GM19324 (cell line): Measurements from ENCODE around the gene CPVL.

Source experiments
- ATAC-seq: cut with Tn5 transposase; IDR thresholded peaks from one replicate; pipeline ENCODE4 v1.9.1; 2021; ENCODE audit warnings: mild to moderate bottlenecking, moderate library complexity; ENCODE audit not compliant: unreplicated experiment, low FRiP score

CPVL gene

DNA sequence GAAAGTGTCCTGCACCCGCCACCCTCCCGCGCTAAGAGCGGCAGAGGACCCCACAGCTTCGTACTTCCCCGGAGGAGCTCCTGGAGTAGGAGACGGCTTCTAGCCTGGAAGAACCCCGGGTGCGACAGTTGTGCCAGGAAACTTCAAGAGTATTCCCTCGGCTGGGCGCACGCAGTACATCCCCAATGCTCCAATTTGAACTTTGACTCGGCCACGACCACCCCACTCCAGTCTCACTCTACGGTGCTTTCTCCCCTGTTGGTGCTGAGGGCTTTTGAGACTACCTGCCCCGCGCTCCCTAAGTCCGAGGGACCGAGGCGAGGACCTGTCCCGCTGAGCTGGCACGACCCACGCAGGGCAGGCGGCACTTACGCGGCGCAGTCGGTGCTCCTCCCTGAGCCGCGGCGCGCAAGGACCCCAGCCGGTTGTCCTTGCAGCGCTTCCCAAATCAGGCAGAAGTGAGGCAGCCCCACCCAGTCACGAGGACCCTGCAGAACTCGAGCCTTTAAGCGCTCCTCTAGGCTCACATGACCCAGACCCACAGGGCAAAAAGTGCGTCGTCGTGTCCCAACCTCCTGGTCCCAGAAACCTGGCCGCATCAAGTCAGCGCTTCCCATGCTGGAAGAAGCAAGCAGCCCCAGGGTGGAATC is at the start of gene CPVL:
Gene CPVL, minus strand, starts transcription at position 481 of the 650 bp plus-strand sequence. CDS start 25,476 bp downstream, outside the sequence.
- ATAC-seq, result no peak

DNA sequence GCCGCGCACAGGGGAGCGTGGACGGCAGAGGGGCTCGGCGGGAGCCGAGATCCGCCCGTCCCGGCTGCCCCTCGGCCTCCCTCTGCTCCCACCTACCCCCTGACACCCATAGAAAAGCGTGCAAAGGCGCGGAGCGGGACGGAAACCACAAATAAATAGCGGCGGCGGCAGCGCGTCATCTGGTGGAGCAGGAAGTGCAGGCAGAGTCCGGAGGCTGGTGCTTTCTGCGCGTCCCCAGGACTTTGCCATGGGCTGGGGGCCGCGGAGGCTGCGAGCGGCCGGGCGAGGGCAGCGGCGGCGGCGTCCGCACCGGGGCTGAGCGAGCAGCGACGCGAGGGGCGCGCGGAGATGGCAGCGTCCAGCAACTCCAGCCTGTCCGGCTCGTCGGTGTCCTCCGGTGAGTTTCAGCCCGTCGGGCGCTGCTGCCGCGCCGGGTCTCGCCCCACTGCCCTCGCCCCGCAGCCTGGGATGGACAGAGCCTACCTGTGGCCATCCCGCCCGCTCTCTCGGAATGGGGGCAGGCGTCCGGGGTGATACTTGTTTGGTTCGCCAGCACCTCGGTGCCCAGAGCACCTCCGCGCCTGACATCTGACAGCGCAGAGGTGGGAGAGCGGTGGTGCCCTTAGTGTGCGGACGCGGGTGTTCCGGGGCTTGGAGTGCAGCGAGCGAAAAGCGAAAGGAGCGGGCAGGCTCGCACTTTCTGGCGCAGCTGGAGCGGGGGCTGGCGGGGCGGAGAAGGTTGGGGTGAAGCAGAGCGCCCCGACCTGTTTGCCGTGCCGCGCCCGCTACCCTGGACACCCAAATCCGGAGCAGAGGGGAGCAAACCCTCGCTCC is 48.5 kb upstream of the CPVL start, which contains the start of gene CHN2:
Gene CHN2, plus strand, starts transcription at position 182 of the 834 bp plus-strand sequence.
- ATAC-seq, result no peak

DNA sequence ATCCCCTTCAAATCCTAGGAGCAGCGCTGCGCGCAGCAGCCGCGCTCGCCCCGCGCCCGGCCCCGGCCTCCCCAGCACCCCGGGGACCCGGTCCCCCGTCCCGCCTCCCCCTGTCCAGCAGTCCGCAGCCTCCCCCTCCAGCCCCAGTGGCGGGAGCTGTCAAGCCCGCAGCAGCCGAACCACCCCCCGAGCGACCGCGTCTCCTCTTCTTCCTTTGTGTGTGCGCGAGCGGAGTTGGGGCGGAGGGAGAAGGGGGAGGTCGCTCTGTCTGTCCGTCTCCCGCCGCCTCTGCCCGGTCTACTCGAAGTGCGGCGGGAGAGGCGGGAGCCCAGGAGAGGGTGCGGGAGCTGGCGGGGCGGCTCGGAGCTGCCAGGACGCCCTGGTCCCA is 47.9 kb upstream of the CPVL start:
- ATAC-seq, result no peak

DNA sequence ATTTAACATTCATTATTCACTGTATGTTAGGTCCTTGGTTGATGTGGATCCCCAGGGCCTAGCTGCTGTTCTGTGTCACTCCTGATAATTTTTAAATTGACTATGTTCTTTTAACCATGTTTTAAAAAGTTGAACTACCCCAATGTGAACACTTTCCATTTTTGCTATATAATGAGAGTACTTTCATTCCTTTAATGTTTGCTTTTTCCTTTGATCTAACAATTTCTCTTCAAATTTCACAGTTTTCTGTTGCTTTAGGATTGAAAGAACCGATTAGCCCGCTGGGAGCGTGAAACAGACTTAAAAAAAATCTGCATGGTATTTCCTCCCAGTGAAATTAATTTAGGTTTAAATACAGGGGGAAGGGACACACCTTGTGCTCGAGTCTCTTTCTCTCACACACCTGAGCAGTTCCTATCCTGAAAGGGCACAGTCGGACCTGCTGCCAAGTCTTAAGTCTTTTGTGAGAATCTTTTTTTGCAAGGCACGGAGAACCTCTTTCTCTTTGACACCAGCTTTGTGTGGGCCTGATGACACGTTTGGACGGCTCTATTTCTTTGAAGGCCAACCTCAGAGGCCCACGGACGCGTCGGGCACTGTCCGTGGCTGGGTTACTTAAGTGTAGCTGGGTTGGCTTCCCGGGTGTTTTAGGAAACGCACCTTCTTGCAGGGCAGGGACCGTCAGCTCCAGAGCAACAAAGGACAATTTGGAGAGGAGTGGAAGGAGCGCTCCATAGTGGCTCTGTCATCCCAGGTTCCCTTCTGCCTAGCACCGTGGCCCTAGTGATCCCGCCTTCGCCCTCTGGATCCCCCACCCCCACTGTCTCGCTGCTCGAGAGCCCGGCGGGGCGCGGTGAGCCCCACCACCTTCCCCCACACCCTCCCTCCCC is 47.2 kb upstream of the CPVL start:
- no peak for ATAC-seq

DNA sequence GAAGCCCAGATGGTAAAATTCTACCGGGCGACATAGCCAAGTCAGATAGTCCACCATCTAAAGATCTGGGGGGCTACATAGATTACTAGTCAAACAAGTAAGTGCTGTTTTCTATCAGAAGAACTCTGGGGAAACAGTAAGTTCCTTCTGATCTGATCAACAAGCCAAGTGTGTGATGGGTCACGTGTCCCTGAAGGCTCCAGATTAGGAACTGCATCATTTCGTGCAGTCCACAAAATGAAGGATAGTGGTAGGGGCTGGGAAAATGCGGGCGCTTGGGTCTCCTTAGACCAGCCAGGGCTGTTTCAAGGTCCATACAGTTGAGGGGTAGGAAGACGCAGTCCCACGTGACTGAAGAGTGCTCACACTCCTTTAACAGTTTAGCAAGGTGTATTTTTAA is 46.5 kb upstream of the CPVL start:
- ATAC-seq, result no peak

DNA sequence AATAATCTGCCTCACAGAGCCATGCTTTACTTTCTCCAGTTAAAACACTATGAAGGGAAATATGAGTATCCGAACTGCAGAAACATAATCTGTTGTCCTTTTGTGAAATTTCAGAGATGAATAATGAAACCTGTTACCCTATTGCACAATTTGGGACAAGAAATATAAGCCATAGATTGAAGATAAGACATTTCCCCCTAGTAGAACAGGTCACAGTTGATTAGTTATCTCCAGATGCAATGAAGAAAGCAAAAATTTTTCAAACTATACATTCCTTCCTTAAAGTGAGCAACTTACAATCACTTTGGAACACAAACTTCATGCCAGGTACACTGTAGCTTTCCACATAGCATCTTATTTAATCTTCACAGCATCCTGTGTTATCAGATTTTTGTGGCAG is 46.0 kb upstream of the CPVL start:
- ATAC-seq, result no peak

DNA sequence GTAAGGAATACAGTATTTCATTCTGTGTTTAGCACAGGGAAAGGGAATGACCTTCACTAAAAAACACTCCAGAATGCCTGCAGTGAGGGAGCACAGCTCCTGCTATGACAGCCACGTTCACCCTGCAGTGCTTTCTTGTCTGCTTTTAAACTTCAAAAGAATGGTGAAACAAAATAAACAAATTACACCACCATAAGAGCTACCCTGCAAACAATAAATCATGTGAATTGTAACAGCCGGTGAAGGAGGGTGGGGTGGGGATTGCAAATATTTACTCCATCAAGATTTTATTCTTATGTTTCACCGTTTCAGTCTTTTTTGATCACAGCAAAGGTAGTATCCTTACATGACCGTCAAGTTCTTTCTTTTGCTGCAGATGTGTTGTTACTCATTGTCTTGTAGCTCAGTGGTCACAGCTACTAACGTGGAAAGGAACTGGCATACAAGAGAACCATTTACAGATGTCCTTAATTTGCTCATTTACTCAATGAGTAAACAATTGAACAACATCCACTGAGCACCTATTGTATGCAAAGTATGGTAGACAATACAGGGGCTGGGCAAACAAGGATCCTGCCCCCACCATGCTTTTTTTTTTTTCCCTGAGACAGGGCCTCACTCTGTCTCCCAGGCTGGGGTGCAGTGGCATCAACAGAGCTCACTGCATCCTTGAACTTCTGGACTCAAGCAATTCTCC is 44.2 kb upstream of the CPVL start:
- ATAC-seq, result no peak

DNA sequence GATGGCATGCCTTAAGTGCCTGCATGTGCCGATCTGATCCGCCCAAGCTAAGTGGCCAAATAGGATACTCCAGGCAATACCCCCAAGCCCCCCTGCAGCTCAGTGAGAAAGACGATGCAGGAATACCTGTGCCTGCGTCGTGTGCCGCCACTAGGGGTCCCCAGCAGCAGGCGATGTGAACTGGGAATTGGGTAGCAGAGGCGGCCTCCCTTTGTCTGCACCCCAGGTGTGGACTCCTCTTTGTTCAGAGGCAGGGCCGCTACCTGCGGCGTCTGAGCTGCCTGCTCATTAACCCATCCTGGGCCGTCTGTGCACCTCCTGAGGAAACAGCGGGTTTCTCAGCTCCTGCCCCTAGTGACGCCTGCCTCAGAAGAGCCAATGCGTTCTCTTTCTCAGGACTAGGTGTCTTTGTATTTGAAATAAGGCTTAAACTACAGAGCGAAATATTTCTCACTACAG is 43.4 kb upstream of the CPVL start:
- ATAC-seq, result no peak

DNA sequence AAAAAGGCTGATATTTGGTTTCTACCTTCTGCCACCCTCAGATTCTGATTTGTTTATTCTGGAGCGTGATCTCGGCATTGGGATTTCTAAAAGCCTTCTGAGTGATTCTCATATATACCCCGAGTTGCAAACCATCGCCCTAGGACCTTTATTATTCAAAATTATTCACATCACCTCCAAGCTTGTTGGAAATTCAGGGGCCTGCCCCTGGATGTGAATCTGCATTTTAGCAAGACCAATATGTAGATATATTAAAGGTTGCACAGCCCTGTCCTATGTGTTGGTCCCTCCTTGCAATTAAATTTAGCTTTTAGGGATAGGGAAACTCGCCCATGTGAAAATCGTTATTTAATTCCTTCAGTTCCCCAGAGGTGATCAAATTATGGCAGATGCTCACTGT is 39.3 kb upstream of the CPVL start:
- ATAC-seq, result no peak

DNA sequence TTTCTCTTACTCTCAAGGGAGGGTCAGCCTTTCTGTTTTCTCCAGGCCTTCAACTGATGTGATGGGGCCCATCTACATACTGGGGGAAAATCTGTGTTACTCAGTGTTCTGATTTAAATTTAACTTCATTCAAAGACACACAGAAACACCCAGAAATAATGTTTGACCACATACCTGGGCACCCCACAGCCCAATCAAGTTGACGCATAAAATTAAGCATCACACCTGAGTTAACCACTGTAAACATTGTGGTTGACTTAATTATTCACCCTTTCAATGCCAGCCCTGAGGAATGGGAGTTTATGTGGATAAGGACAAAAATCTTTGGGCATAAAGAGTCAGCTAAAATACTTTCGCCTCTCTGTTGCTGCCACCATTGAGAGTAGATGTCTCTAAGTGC is 38.3 kb upstream of the CPVL start:
- no peak for ATAC-seq

DNA sequence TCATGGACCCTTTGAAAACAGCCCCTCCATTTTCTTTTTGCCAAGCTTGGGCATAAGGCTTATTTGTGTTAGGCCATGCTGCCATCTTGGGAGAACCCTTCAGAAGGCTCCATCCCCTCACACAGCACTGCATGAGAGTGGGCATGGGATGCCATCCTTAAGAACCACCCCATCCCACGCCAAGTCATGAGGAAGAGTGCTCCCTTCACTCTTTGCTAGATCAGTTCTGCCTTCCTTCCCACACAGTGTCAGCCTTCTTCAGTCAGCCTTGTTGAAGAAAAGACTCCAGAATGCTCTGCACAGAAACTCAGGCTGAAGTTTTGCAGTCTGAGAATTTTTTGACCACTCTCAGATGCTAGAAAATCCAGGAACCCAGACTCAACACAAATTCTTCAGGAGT is 32.8 kb upstream of the CPVL start:
- no peak for ATAC-seq

DNA sequence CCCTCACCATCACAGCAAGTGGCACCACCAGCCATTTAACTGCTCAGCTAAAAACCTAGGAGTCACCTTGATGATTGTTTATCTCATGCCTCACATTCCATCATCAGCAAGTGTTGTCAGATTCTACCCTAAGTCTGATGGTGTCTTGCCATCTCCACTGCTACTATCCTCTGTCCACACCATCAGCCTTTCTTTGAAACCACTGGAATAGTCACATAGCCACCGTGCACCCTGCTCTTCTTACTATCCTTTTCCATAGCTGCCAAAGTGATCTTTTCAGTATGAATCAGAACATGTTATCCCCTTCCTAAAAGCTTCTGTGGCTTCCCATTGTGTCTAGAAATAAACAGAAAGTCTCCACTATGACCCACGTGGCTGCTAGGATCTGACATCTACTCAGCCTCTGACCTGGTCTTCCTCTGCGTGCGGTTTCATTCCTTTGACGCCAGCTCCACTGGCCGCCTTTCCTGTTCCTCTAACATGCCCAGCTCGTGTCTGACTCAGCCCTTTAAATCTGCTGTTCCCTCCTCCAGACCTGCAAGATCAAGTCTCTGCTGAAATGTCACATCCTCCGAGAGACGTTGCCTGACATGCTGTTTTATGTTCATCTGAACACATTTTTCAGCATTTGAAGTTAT is 31.7 kb upstream of the CPVL start:
- no peak for ATAC-seq

DNA sequence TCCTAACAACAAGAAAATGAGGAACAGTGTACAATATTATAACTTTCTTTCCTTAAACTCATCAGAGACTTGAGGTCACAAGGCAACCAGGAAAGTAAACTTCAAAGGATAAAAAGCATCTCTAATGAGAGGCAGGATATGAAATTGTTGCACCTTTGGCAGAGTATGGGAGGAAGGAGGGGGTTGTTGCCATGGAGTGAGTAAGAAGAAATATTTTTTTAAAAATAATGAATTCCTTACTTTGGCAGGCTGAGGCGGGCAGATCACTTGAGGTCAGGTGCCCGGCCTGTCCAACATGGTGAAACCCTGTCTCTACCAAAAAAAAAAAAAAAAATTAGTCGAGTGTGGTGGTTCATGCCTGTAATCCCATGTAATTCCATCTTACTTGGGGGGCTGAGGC is 27.1 kb upstream of the CPVL start:
- ATAC-seq, result no peak

DNA sequence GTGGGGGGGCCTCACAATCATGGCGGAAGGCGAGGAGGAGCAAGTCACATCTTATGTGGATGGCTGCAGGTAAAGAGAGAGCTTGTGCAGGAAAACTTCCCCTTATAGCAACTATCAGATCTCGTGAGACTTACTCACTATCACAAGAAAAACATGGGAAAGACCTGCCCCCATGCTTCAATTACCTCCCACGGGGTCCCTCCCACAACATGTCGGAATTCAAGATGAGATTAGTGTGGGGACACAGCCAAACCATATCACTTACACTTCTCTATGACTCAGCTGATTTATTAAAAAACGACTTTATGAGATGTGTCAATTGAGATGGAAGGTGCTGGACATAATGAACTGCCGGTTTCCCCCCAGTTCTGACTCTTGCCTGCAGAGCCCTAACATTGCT is 24.4 kb upstream of the CPVL start:
- ATAC-seq, result no peak

DNA sequence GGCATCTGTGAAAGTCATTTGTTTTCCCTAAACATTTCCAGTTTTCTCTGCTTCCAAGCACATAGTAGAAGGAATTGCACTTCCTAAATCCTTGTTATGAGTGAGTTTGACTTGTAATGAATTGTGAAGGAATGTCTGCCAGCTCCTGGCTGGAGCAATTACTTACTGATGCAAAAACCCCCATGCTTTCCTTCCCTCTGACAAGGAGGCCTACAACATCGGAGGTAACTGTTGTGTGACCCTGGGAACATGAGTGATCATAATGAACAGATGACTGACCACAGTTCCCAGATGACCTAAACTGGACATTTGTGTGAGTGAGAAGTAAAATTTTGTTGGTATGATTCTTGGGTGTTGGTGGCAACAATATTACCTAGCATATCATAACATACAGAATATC is 21.4 kb upstream of the CPVL start:
- no peak for ATAC-seq

DNA sequence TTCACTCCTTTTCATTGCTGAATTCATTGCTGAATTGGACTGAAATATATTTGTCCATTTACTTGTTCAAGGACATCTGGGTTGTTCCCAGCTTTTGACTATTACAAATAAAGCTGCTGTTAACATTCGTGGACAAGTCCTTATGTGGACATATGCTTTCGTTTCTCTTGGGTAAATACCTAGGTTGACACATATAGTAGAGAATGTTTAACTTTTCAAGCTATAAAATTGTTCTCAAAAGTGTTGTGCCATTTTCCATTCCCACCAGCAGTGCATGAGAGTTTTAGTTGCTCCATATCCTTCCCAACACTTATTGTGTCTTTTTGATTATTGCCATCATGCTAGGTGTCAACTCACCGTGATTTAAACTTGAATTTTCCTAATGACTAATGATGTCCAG is 17.5 kb upstream of the CPVL start:
- no peak for ATAC-seq

DNA sequence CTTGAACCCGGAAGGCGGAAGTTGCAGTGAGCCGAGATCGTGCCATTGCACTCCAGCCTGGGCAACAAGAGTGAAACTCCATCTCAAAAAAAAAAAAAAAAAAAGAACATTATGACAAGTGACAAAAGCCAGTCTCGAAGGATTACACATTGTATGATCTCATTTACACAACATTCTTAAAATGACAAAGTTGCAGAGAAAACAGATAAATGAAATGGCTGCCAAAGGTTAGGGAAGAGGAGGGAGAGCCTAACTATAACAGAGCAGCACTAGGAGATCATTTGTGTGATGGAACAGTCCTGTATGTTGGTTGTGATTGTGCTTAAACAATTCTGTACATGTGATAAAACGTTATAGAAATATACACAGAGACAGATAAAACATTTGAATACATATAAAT is 16.2 kb upstream of the CPVL start:
- no peak for ATAC-seq

DNA sequence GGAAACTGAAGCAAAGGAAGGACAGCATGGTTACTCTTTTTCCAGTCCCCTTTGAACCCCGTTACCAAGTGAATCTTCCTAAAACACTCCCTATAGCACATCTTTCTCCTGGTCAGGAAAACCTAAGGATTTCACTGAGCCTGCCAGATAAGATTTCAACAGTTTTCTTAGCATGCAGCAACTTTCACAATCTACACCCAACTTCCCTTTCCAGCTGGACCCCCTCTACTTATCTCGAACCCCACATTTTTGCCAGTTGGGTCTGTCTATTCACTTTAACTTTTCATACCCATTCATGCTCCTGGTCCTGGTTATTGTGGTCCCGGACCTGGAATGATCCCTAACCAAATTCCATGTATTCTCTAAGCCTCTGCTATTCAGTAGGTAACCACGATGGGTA is 14.9 kb upstream of the CPVL start:
- ATAC-seq, result no peak

DNA sequence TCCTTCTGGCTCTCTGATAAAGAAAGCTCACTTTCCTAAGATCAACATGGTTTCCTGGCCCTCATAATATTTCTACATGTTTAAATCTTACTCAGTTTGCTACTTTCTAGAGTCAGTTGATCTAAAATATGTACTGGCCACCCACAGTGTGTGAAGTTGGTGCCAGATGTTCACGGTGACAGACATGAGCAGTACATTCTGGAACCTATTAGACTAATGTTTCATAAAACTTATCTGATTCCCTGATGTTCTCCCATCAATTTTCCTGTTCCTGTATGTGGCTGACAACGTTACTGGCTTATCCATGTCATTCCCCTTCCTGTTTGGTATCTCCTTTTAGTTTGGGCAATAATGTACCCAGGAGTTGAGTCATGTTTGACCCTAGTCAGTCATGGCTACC is 13.7 kb upstream of the CPVL start:
- no peak for ATAC-seq
